Measurements from ENCODE around the gene RASGRF1. TPM values are rescaled to one million over a fixed set of nuclear protein-coding genes. Genes with fewer than 3 reads are reported as not detected.

RASGRF1 gene
- total and polyA plus RNA-seq, 9 of the 15 experiments (the other 6 are each of a cell fraction or from before 2014, with no cell fraction given) = 0.03 to 0.58 (median 0.06) TPM; not detected in 1

GRCh38 chr15:78997981-78998499 lies 92.5 kb downstream of the RASGRF1 start:
- TF ChIP-seq ZNF512 (tag; IDR thresholded peaks at IDR 0.05) = no peak
- TF ChIP-seq STAT5B (CRISPR knock-in tag; IDR thresholded peaks at IDR 0.05) = no peak
- no peak for TF ChIP-seq ZNF75A (CRISPR knock-in tag; IDR thresholded peaks at IDR 0.05)
- no peak for TF ChIP-seq ZNF507 (tag; conservative IDR thresholded peaks at IDR 0.05)
- TF ChIP-seq OTX1 (CRISPR knock-in tag; IDR thresholded peaks at IDR 0.05) = no peak
- TF ChIP-seq ILK (tag; IDR thresholded peaks at IDR 0.05; ENCODE audit: borderline replicate concordance, low read depth) = no peak
- TF ChIP-seq CHAMP1 (IDR thresholded peaks at IDR 0.05) = no peak
- ATAC-seq = no peak
- CTCF ChIA-PET (ENCODE audit: low intra/inter-chr PET ratio) = no interaction called here

More at GRCh38 chr15:78997981-78998499, 92.5 kb downstream of the RASGRF1 start:
- H3K4me3 ChIP-seq = no peak overlapping the region
- DNase-seq (ENCODE audit: extremely low read depth in 1 of 4, low spot score in 3 of 4) (no peak), FAIRE-seq (no peak)
- H3K9me3 ChIP-seq (replicated peaks; ENCODE audit: control insufficient read depth, insufficient read depth, low read depth, low read length) = no peaks in the 10 kb centered on the region
- no peak overlapping the region for H3K4me2 ChIP-seq (ENCODE audit: insufficient read depth, low read length)
- H4K20me1 ChIP-seq (replicated peaks; ENCODE audit: control insufficient read depth, insufficient read depth, low read length) = 0 out of 2 replicates have a peak, but pooled peaks cover 3% of the 10 kb centered on the region
- H3K79me2 ChIP-seq (ENCODE audit: control insufficient read depth, insufficient read depth, low read length) = no peaks in the 10 kb centered on the region
- in situ Hi-C loops (cut with MboI) = no loop called here
- no peaks in the 10 kb centered on the region; a peak in 1 of 5 replicates for H3K4me1 ChIP-seq (replicated peaks in 1 of 2; ENCODE audit: control insufficient read depth in 2 of 2, insufficient read depth in 2 of 2, low read length in 2 of 2)
- 28% methylated on average over 8 of the region's 8 CpGs for WGBS (ENCODE audit: insufficient coverage, low coverage, missing lambda C conversion rate)
- BruUV-seq (replicated peaks) = no TSS peak
- H3K27ac ChIP-seq (ENCODE audit: extremely low read depth, low read depth, low read length) = no peak overlapping the region
- H3K27me3 ChIP-seq (ENCODE audit: control insufficient read depth in 2 of 2, insufficient read depth in 2 of 2, low read length in 2 of 2) = peaks cover 14 to 45% of the 10 kb centered on the region in 2 experiments; a peak in 4 of 5 replicates
- H3K9me1 ChIP-seq (ENCODE audit: control insufficient read depth, insufficient read depth, low read length) = peaks cover 2% of the 10 kb centered on the region
- POLR2A ChIA-PET = interaction anchor here (0.7 to 2.9 kb wide), 3 partner anchors 10 to 266 kb away, joined by 3 to 12 read pairs (median 3); no protein-coding TSS in a partner anchor
- no peaks in the 10 kb centered on the region for H3K36me3 ChIP-seq (ENCODE audit: control insufficient read depth, insufficient read depth, low read length)
- H2AFZ ChIP-seq (ENCODE audit: low read depth, low read length) = no peak overlapping the region
- no peak overlapping the region for H3K9ac ChIP-seq (ENCODE audit: insufficient read depth in 1 of 2, low read depth in 2 of 2, low read length in 2 of 2)
- intact Hi-C loops (cut with micrococcal nuclease) = no loop called here
